Activated CD4-positive, CD25-positive, alpha-beta regulatory T cell treated with anti-CD3 and anti-CD28 coated beads, Interleukin-2, amount 50 U/mL, for 24 hours (primary cell): Measurements from ENCODE around the gene SLC6A16.
"Not testable (repeated sequence)": the region's sequence is repeated elsewhere in the genome, so short reads cannot be mapped to it uniquely, and the experiment has no call there.

Source experiments
- ATAC-seq, 2 donors: fragments of 150-1000 bp; cut with Tn5 transposase; one replicate each; pipeline ENCODE4 v1.10.0; 2021; ENCODE audit warnings: mild to moderate bottlenecking in 1 of 2, moderate library complexity in 1 of 2

SLC6A16 gene

DNA sequence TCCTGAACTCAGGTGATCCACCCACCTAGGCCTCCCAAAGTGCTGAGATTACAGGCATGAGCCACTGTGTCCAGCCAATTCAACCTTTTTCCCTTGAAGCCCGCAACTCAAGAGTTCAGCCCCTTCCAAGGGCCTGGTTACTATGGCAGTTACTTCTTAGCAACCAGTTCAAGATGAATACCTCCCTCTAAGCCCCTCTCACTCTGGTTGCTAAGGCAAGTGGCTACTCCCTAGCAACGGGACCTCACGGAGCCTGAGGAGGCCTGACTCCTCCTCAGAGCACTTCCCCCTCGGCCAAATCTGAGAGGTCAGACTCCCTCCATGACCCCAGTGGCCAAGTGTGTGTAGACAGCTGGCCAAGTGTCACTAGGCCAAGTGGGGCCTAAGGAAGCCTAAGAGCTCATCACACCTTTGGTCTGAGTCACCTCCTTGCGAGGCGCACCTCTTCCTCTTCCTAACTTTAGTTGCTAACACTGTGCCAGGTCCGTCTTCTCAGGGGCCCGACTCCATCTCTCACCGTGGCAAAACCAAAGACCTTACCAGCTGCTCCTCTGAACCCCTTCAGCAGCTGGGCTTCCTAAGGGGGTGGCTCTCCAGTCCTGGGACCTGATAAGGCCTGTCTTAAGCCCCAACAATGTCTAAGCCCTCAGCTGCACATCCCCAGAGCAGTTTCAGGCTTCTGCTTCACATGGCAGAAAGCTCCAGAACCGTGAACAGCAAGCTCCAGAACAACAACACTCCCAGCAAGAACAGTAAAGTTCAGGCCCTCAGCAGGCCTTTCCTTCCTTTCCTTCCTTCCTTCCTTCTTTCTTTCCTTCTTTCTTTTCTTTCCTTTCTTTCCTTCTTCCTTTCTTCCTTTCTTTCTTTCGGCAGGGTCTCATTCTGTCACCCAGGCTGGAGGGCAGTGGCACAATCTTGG, 19.8 kb upstream of the SLC6A16 start:
- ATAC-seq, result no peak

DNA sequence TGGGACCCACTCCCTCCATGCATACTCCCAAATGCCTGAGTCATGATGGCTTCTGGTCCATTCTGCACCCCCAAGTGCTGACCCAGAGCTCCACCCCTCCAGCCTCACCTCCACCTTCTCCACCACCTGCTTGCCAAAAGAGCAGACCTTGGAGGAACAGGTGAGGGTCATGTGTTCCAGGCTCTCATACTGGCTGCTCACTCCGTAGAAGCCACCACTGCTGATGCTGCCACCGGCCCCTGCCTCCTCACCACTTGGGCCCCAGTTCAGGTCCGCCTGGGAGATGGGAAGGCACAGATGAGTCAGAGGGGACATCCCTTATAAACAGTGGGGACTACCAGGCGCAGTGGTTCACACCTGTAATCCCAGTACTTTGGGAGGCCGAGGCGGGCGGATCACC, 18.1 kb upstream of the SLC6A16 start:
- no peak for ATAC-seq

DNA sequence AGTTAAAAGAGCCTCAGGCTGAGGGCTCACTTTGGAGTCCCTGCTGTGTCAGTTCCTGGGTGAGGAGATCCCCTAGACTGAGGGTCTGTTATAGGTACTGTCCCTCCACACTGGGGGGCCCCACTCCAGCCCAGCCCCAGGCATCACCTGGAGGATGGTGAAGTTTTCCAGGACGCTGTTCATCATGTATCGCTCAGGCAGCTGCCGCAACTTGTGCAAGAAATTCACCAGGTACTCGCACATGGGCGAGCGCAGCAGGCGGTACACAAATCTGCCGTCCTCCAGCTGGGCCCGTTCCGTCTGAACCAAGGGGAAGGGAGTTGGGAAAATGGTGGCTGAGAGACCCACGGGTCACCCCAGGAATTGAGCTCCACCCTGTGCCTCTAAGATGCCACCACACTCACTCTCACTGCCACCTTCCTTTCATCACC, 17.3 kb upstream of the SLC6A16 start:
- no peak for ATAC-seq

DNA sequence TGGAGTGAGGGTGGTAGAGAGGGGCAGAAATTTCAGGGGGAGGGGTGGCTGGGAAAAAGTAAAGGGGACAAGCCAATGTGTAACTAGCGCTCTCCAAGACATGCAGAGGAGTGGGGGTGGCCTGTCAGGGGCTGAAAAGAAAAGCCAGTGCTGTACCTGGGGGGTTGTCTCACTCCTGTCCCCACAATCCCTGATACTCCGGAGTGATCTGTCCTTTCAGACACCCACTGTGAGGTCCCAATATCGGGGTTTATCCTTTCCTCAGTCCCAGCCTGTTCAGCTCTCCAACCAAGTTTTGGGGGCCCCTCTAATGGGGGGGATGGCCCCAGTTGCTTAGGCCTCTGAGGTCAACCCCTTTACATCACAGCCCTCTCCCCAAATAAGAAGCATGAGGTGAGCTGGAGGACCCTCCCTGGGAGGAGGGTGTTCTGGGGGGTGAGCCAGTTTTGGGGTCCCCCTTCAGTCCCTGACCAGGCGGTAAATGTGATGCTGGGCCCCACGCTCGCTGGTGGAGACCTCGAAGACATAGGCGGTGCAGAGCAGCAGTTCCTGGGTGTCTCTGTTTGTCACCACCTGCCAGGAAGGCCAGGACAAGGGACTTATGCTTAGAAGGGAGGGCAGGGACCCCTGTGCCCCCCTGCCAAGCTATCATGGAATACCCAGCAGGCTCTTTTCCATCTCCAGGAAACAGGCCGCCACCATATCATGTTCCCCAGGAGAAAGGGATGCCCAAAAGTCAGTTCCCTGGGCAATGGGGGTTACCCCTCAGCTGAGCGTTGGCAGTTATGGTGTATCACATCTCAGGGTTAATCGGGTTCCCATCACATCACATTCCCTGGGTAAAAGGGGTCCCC, 16.1 kb upstream of the SLC6A16 start:
- ATAC-seq, result no peak

DNA sequence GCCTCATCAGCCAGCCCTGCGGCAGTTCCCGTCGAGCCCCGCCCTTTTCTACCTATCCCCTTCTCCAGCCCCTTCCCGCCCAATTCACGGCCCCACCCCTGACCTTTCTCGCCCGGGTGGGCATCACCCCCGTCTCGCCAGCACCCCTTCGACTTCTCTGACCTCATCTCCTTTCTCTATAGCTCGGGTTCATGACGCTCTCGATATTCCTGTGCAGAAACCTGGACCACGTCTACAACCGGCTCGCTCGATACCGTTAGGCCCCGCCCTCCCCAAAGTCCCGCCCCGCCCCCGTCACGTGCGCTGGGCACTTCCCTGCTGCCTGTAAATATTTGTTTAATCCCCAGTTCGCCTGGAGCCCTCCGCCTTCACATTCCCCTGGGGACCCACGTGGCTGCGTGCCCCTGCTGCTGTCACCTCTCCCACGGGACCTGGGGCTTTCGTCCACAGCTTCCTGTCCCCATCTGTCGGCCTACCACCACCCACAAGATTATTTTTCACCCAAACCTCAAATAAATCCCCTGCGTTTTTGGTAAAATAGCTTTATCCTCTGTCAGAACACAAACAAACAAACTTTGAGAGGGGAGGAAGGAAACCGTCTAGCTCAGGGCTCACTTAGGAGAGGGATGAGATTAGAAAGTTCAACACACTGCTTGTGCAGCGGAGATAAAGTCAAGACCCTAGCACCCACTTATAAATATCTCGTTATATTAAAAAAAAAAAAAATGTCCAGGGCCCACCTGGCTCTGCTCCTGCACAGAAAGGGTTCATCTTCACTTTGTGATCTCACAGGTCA, 15.3 kb upstream of the SLC6A16 start:
- ATAC-seq, result no peak

DNA sequence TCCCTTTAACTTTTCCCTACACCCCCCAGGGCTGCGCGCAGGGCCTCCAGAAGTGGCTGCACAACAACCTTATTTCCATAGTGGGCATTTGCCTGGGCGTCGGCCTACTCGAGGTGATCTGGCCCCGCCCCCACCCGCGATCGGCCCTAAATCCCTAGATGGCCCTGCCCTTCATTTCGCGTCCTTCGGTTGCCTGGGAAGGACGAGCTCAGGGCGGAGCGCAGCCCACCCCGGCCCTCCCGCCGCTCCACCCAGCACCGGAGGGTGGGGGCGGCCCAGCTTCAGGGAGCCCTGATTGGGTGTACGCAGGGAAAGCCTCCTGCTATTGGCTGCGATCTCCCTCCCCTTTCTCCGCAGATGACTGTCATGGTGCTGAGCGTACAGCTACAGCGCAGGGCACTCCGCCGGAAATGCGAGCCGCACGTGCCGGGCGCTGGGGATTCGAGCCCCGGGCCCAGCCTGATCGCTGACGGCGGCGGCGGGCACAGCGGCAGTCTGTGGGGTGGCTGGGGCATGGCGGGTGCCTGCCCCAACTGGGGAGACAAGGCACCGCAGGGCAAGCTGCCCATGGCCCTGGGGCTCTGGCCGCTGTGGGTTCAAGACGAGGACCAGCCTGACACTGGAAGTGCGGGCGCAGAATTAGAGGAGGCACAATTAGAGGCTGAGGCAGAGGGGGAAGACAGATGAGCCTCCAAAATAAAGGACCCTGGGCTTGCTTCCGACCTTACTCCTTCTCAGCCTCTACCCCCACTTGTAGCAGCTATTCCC, 14.5 kb upstream of the SLC6A16 start:
- ATAC-seq, result no peak

DNA sequence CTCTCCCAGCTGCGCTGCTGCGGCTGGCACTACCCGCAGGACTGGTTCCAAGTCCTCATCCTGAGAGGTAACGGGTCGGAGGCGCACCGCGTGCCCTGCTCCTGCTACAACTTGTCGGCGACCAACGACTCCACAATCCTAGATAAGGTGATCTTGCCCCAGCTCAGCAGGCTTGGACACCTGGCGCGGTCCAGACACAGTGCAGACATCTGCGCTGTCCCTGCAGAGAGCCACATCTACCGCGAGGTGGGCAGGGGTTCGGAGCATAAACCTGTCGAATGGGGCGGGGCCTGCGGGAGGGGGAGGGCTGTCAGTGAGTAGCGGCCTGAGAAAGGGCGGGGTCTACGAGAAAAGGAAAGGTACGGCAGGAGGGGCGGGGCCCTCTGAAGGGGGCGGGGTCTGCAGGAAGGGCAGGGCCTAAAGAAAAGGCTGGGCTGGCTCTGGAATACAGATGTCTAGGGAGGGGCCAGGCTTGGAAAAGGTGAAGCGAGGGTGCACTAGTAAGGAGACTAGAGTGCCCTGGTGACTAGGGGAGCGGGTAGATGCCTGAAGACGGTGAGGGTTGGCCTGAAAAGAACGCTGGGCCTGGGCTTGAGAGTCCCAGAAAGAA, 13.8 kb upstream of the SLC6A16 start:
- no peak for ATAC-seq

DNA sequence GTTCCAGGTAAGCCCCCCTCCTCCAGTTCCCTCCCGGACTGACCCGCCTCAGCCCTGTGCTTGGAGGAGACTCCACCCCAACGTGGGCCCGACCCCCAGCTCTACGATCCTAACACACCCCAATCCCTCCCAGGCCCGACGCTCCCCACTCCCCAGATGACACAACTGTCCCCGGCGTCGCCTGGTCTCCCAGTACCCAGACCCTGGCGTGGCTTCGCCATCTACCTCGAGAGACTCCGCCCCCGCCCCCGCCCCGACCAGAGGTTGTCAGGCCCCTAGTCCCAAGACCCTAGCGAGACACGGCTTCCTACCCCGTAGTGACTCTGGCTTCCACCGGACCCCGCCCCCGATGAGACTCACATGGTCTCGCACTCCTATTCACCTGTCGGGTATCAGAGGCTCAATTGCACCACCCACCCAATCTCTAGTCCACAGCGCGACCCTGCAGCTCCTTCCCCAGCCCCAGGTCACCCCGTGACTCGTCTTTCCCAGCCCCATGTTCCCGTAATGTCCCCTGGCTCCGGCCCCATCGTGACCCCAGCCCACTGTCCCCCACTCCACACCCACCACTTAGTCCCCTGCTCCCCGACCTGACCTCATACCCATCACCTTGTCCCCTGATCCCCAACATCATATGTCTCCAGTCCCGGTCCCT, 13.2 kb upstream of the SLC6A16 start:
- ATAC-seq, result no peak

DNA sequence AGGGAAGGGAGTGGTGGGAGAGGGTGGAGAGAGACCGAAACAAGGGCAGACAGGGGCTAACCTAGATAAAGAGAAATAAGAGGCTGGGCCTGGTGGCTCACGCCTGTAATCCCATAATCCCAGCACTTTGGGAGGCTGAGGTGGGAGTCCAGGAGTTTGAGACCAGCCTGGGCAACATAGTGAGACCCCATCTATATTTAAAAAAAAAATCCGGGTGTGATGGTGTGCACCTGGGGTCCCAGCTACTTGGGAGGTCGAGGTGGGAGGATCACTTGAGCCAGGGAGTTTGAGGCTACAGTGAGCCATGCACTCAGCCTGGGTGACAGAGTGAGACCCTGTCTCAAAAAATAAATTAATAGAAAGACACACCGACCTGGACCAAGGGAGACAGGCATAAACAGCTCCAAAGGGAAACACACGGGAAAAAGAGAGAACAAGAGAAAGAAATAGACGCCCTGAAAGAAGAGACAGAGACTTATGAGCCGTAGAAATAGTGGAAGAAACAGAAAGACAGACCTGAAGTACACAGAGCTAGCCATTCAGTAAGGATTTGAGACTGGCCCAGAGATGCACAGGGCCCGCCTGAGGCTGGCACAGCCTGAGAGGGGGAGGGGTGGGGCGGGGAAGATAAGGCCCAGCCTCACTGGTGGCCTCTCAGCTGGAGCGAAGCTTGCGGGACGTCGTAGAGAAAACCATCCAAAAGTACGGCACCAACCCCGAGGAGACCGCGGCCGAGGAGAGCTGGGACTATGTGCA, 12.5 kb upstream of the SLC6A16 start:
- ATAC-seq, result no peak

DNA sequence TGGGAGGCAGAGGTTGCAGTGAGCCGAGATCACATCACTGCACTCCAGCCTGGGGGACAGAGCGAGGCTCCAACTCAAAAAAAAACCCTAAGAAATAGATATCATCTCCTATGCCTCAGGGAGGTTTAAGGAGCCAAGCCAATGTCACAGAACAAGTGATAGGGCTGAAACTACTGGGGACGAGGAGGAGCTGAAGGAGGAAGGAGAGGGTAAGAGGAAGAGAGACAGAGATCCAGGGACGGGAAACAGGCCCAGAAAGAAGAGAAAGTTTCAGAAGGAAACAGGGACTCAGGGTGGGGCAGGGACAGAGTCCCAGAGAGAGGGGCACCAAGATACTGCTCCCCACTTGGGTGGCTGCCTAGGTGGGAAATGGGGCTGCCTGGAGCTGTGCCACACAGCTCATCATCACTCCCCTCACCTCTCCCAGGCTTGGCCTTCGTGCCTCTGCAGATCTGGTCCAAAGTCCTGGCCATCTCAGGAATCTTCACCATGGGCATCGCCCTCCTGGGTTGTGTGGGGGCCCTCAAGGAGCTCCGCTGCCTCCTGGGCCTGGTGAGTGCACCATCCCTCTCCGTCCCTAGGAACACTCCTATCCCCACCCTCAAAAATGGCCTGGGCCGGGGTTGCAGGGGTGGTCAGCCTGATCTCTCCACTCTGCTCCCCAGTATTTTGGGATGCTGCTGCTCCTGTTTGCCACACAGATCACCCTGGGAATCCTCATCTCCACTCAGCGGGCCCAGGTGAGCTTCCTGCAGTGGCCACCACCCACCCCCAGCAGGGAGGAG, 11.7 kb upstream of the SLC6A16 start:
- ATAC-seq, result no peak

DNA sequence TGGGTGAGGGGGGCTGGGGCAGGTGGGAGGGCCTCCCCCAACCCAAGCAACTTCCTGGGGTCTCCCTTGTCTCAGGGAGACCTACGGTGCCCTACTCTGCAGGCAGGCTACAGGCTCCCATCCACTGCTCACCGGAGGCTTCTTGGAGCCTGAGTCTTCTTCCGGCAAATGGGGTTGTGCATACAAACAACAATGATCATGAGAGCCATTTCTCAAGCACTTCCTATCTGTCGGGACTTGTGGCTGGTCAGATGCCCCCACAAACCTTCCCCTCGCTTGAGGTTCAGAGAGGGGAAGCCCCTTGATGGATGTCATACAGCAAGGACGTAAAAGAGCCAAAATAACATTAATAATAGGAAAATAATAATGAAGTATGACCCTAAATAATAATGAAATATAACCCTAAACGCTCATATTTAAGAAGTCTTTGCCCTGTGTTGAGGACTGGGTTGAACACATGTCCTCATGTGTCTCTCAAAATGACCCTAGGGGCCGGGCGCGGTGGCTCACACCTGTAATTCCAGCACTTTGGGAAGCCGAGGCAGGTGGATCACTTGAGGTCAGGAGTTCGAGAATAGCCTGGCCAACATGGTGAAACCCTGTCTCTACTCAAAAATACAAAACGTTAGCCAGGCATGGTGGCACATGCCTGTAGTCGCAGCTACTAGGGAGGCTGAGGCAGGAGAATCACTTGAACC, 10.9 kb upstream of the SLC6A16 start:
- peak; percentile 11 to 41 for ATAC-seq

DNA sequence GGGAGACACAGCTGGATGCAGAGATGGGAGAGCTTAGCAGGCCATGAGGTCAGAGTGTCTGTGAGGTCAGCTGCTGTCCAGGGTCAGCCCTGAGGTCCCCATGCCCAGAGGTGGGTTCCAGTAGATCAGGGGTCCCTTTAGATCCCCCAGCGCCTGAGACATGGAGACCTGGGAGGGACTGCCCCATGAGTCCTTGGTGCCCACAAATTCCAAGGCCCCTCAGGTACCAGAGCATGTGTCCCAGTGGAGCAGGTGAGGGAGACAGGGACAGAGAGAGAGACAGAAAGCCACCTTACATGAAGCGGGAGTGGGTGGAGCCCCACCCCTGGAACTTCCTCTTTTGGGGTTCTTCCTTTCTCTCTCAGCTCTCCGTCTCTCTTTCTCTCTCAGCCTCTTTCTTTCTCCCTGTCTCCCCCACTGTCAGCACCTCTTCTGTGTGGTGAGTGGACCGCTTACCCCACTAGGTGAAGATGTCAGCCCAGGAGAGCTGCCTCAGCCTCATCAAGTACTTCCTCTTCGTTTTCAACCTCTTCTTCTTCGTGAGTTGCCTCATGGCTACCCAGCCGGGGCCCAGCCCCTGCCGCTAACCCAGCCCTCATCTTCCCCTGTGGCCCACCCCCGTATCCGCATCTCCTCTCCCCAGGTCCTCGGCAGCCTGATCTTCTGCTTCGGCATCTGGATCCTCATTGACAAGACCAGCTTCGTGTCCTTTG, 10.2 kb upstream of the SLC6A16 start, which contains the start of gene CD37:
TSS of gene CD37 (plus strand) at position 336 of the 713 bp plus-strand sequence. CDS start at position 471, 135 bp downstream.
- ATAC-seq, result peak; percentile 40 to 42

DNA sequence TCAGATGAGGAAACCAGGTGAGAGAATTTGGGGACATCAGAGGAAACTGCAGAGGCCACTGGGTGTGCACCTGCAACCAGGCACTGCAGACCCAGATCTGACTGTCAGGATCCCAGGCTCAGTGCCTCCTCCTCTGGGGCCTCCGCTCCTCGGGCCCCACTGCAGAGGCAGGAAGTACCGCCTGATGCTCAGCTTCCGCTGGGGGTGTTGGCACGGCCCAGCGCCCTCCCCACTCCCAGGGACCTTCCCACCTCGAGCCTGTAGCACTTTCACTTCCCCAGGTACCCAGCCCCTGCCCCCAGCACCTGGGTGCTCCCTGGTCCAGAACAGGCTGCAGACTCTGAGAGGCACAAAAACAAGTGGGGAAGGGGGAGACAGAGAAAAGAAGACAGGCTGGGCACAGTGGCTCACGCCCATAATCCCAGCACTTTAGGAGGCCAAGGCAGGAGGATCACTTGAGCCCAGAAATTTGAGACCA, 8.9 kb upstream of the SLC6A16 start:
- ATAC-seq, result peak; percentile 52 to 59

DNA sequence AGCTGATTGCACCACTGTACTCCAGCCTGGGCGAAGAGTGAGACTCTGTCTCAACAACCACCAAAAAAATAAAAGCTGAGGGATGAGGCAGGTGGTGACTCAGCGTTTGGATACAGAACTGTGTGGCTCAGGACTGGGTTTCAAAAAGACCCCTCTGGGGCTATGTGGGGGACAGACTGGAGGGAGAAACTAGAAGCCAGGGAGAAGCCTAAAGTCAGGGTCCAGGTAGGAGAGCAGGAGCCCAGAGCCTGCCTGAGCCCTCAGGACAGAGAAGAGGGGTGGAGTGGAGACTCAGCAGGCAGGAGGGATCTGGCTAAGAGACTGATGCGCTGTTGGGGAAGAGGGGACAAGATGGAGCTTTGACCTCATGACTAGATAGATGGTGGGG, 8.4 kb upstream of the SLC6A16 start:
- no peak for ATAC-seq

DNA sequence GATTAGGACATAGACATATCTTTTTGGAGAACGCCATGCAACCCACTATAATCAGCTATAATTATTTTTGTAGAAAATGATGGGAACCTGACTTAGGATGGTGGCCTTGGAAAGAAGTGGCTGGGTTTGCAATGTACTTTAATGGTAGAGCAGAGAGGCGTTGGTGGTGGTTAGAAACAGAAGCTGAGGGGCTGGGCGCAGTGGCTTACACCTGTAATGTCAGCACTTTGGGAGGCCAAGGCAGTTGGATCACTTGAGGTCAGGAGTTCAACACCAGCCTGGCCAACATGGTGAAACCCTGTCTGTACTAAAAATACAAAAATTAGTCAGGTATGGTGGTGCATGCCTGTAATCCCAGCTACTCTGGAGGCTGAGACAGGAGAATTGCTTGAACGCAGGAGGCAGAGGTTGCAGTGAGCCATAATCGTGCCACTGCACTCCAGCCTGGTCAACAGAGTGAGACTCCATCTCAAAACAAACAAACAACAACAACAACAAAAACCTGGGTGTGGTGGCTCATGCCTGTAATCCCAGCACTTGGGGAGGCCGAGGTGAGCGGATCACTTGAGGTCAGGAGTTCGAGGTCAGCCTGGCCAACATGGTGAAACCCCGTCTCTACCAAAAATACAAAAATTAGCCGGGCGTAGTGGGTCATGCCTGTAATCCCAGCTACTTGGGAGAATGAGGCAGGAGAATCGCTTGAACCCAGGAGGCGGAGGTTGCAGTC, 7.9 kb upstream of the SLC6A16 start:
- ATAC-seq, result not testable (repeated sequence)

DNA sequence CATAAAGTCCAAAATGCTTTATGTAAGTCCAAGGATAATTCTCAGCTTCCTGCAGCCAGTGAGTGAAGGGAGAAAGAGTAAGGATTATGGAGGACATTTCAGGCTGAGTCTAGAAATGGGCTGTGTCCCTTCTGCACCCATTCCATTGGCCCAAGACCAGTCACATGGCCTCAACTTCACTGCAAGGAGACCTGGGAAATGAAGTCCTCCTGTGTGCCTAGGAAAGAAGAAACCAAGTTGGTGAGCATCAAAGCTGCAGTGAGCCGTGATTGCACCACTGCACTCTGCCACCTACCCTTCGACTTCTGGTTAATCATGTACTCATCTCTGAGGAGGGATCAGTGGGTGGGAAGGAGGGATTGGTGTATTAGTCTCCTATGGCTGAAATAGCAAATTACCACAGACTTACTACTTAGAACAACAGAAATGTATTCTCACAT, 6.6 kb upstream of the SLC6A16 start:
- ATAC-seq, result peak; percentile 75 to 82

DNA sequence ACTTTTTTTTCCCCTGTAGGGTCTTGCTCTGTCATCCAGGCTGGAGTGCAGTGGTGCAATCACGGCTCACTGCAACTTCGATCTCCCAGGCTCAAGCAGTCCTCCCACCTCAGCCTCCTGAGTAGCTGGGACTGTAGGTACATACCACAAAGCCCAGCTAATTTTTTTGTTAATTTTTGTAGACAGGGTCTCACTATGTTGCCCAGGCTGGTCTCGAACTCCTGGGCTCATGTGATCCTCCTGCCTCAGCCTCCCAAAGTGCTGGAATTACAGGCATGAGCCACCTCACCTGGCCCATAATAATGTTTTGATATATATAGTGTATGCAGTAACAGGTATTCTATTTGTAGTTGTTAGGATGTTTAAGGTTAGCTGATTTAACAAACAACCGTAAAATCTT, 6.2 kb upstream of the SLC6A16 start:
- not testable (repeated sequence) for ATAC-seq
